Measurements from ENCODE around the gene GPRIN1. TPM values are rescaled to one million over a fixed set of nuclear protein-coding genes. Genes with fewer than 3 reads are reported as not detected.

Gene GPRIN1
- 3.1 and 5.7 TPM in 2 replicates for total RNA-seq

GRCh38 chr5:176609724-176610434, at the start of gene GPRIN1:
GPRIN1 (minus strand) TSS chr5:176610156; CDS start chr5:176599834, 10,322 bp downstream.

DNA sequence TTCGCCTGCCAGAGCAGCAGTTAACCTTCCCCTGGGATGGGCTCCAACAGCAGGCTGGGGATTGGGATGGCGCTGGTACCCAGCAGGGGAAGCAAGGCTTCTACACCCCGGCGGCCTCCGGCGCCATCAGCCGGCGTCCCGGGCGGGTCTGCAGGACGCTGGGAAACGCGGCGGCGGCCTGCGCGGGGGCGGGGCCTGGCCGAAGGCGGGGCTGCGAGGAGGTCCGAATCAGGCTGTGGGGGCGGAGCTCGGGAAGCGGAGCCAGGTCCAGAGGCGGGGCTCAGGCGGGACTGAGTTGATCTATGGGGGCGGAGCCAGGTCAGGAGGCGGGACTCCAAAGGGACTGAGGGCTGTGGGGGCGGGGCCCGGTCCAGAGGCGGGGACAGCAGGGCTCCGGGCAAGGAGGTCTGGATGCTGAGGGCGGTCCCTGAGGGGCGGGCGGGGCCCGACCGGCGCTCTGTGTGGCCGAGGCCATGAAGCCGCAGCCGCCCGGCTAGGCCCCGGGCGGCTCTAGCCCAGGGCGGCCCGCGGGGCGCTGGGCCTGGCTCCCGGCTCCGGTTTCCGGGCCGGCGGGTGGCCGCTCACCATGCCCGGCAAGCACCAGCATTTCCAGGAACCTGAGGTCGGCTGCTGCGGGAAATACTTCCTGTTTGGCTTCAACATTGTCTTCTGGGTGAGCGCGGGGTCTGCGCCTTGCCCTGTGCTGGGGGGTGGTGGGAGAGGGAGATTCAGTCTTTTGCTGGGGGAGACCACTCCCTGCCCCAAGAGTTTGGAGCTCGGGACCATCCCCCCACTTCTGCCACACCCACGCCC, 37.3 kb upstream of the GPRIN1 start, which contains the start of gene TSPAN17:
Gene TSPAN17, plus strand, starts transcription at position 455 of the 813 bp plus-strand sequence. Its CDS starts 132 bp downstream, at position 587.

GRCh38 chr5:176629853-176630680, 20.1 kb upstream of the GPRIN1 start, which contains the start of the genes EIF4E1B and SNCB:
EIF4E1B (plus strand) TSS chr5:176630675; CDS start chr5:176642788, 12,113 bp downstream.
SNCB (minus strand) TSS chr5:176630534; CDS start chr5:176629654, 880 bp downstream.

GRCh38 chr5:176548967-176549444, 61.0 kb downstream of the GPRIN1 start, which contains the start of gene CDHR2:
CDHR2 (plus strand) TSS chr5:176549342; CDS start chr5:176565353, 16,011 bp downstream.

Other genes with a start within 250 kb of the GPRIN1 start
- gene KIAA1191, start 248.4 kb downstream of the GPRIN1 start, total RNA-seq: 65.6 and 77.7 TPM in 2 replicates
- gene ARL10, start 244.7 kb downstream of the GPRIN1 start, total RNA-seq: 6.1 and 16.4 TPM in 2 replicates
- gene NOP16, start 221.6 kb downstream of the GPRIN1 start, total RNA-seq: 27.9 and 42.7 TPM in 2 replicates
- gene HIGD2A, start 221.4 kb downstream of the GPRIN1 start, total RNA-seq: 24.7 and 28.1 TPM in 2 replicates
- 123 and 142 TPM in 2 replicates for gene CLTB, start 193.6 kb downstream of the GPRIN1 start, total RNA-seq
- gene FAF2, start 161.8 kb downstream of the GPRIN1 start, total RNA-seq: 34.9 and 36.1 TPM in 2 replicates
- 3.5 and 4.0 TPM in 2 replicates for gene RNF44, start 72.8 kb downstream of the GPRIN1 start, total RNA-seq
- not detected in 2 replicates for gene CDHR2, start 60.8 kb downstream of the GPRIN1 start, total RNA-seq
- 0.09 TPM in 1 of 2 replicates, not detected in the other for gene SNCB, start 20.4 kb upstream of the GPRIN1 start, total RNA-seq
- gene EIF4E1B, start 20.5 kb upstream of the GPRIN1 start, total RNA-seq: not detected in 2 replicates
- gene TSPAN17, start 37.3 kb upstream of the GPRIN1 start, total RNA-seq: 40.5 and 41.3 TPM in 2 replicates
- 0.36 and 0.66 TPM in 2 replicates for gene UNC5A, start 200.4 kb upstream of the GPRIN1 start, total RNA-seq